ENCODE measurements around the gene FIGLA. TPM values are rescaled to one million over a fixed set of nuclear protein-coding genes. Genes with fewer than 3 reads are reported as not detected.

Gene FIGLA
- polyA plus RNA-seq, 1 donor (not counting 4 experiments of a cell fraction or from before 2014, with no cell fraction given), result not detected

DNA sequence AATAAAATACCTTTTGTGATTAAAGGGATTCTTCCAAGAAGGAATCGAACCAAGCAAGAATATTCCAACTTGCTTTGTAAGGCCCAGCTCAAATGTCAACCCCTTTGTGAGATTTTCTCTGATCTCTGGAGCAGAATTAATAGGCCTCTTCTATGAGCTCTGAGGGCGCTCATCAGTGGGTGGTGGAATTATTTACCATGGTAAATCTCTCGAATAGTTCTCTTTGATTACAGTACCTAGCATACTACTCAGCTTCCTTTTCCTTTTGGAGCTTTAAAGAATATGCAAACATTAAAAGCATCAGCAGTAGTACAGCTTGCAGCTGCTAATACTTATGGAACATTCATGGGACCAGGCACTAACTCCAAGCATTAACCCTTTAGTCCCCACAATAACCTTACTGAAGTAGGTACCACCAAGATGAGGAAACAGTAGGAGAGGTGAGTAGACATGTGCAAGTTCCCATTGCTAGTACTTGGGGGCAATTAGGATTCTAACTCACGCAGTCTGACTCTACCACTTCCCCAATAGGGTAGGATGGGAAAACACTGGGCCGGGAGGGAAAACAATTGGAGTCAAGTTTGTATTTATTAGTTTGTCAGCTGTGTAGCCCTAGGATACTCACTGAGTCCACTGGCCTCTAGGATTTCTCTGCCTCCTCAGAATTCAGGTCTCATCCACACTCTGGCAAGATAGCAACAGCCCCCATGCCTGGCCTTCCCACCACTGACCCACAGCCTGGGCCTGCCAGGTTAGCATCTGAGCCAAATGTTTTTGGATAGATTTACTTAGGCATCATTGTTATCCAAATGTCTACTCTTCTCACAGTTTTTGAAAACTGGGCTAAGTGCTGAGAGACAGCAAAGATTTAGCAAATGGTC, 44.1 kb downstream of the FIGLA start:
- no peaks in the 10 kb centered on the region for H3K27me3 ChIP-seq (ENCODE audit: control insufficient read depth, extremely low read depth, insufficient read depth, low read length)
- no peak overlapping the region for H3K27ac ChIP-seq (ENCODE audit: control insufficient read depth, insufficient read depth, low read length)
- no peak for TF ChIP-seq EZH2 (IDR thresholded peaks at IDR 0.05; ENCODE audit: low read length)
- TF ChIP-seq, protein P1, sequence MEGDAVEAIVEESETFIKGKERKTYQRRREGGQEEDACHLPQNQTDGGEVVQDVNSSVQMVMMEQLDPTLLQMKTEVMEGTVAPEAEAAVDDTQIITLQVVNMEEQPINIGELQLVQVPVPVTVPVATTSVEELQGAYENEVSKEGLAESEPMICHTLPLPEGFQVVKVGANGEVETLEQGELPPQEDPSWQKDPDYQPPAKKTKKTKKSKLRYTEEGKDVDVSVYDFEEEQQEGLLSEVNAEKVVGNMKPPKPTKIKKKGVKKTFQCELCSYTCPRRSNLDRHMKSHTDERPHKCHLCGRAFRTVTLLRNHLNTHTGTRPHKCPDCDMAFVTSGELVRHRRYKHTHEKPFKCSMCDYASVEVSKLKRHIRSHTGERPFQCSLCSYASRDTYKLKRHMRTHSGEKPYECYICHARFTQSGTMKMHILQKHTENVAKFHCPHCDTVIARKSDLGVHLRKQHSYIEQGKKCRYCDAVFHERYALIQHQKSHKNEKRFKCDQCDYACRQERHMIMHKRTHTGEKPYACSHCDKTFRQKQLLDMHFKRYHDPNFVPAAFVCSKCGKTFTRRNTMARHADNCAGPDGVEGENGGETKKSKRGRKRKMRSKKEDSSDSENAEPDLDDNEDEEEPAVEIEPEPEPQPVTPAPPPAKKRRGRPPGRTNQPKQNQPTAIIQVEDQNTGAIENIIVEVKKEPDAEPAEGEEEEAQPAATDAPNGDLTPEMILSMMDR (optimal IDR thresholded peaks at IDR 0.05 in 1 of 3, IDR thresholded peaks at IDR 0.05 in 1 of 3, conservative IDR thresholded peaks at IDR 0.05 in 1 of 3; ENCODE audit: extremely low read depth in 1 of 3, insufficient read depth in 2 of 3, low read length in 3 of 3), result no peak
- no peaks in the 10 kb centered on the region for H3K9me3 ChIP-seq (ENCODE audit: control insufficient read depth, low read depth, low read length)
- H3K4me2 ChIP-seq (ENCODE audit: control insufficient read depth, extremely low read depth, insufficient read depth, low read depth, low read length), result no peak overlapping the region
- no peak overlapping the region for H2AFZ ChIP-seq (ENCODE audit: control insufficient read depth, low read length)
- H3K4me3 ChIP-seq (ENCODE audit: control insufficient read depth in 2 of 3, extremely low read depth in 1 of 3, insufficient read depth in 2 of 3, low read depth in 1 of 3, low read length in 3 of 3), result no peak overlapping the region
- H4K20me1 ChIP-seq (ENCODE audit: control insufficient read depth, extremely low read depth, insufficient read depth, low read length), result no peaks in the 10 kb centered on the region
- H3K9me1 ChIP-seq (ENCODE audit: control insufficient read depth, extremely low read depth, insufficient read depth, low read length), result no peaks in the 10 kb centered on the region
- no peak overlapping the region for H3K9ac ChIP-seq (ENCODE audit: control insufficient read depth, extremely low read depth, insufficient read depth, low read length)
- H3K79me2 ChIP-seq (ENCODE audit: control insufficient read depth, insufficient read depth, low read length), result no peaks in the 10 kb centered on the region
- no peaks in the 10 kb centered on the region for H3K36me3 ChIP-seq (ENCODE audit: control insufficient read depth in 2 of 2, extremely low read depth in 1 of 2, insufficient read depth in 2 of 2, low read length in 2 of 2)
- dilution Hi-C loops (cut with MboI; ENCODE audit: extremely low pct_ligation_motif_present, low sequenced_read_pairs), result no loop called here
- FAIRE-seq (no peak), DNase-seq (ENCODE audit: low read depth, low spot score) (no peak)
- H3K4me1 ChIP-seq (ENCODE audit: control insufficient read depth, extremely low read depth, insufficient read depth, low read length), result no peaks in the 10 kb centered on the region

DNA sequence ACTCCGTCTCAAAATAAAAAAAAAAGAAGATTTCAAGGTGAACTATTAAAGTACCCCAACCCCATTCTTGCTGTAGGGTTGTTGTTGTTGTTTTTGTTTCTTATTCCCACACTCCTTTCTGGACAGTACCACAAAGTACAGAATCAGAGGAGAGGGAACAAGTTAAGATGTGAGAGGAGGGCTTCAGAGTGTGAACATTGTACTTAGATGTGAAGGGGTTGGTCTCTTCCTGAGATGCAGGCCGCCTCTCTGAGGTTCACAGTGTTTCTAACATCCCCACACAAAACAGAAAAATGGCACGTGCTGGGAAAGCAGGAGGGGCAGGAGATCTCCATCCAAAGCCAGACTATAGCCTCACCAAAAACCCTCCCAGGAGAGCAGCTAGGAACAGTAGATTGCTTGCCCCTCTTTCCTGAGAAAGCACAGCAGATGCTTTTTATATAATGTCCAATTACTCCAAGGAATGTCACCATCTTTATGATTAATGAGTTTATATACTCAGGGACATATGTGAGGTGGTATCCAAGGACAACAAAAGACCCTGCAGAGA, 45.1 kb downstream of the FIGLA start:
- dilution Hi-C loops (cut with MboI; ENCODE audit: extremely low pct_ligation_motif_present, low sequenced_read_pairs), result no loop called here
- H3K36me3 ChIP-seq (ENCODE audit: control insufficient read depth in 2 of 2, extremely low read depth in 1 of 2, insufficient read depth in 2 of 2, low read length in 2 of 2), result no peaks in the 10 kb centered on the region
- H3K9me1 ChIP-seq (ENCODE audit: control insufficient read depth, extremely low read depth, insufficient read depth, low read length), result no peaks in the 10 kb centered on the region
- DNase-seq (ENCODE audit: low read depth, low spot score) (no peak), FAIRE-seq (no peak)
- H4K20me1 ChIP-seq (ENCODE audit: control insufficient read depth, extremely low read depth, insufficient read depth, low read length), result no peaks in the 10 kb centered on the region
- H3K27me3 ChIP-seq (ENCODE audit: control insufficient read depth, extremely low read depth, insufficient read depth, low read length), result no peaks in the 10 kb centered on the region
- no peak overlapping the region for H3K4me3 ChIP-seq (ENCODE audit: control insufficient read depth in 2 of 3, extremely low read depth in 1 of 3, insufficient read depth in 2 of 3, low read depth in 1 of 3, low read length in 3 of 3)
- no peaks in the 10 kb centered on the region for H3K4me1 ChIP-seq (ENCODE audit: control insufficient read depth, extremely low read depth, insufficient read depth, low read length)
- no peak overlapping the region for H3K9ac ChIP-seq (ENCODE audit: control insufficient read depth, extremely low read depth, insufficient read depth, low read length)
- TF ChIP-seq, protein P1 (optimal IDR thresholded peaks at IDR 0.05 in 1 of 3, IDR thresholded peaks at IDR 0.05 in 1 of 3, conservative IDR thresholded peaks at IDR 0.05 in 1 of 3; ENCODE audit: extremely low read depth in 1 of 3, insufficient read depth in 2 of 3, low read length in 3 of 3), result no peak
- no peak for TF ChIP-seq EZH2 (IDR thresholded peaks at IDR 0.05; ENCODE audit: low read length)
- no peaks in the 10 kb centered on the region for H3K9me3 ChIP-seq (ENCODE audit: control insufficient read depth, low read depth, low read length)
- H2AFZ ChIP-seq (ENCODE audit: control insufficient read depth, low read length), result no peak overlapping the region
- no peaks in the 10 kb centered on the region for H3K79me2 ChIP-seq (ENCODE audit: control insufficient read depth, insufficient read depth, low read length)
- no peak overlapping the region for H3K4me2 ChIP-seq (ENCODE audit: control insufficient read depth, extremely low read depth, insufficient read depth, low read depth, low read length)
- H3K27ac ChIP-seq (ENCODE audit: control insufficient read depth, insufficient read depth, low read length), result no peak overlapping the region
